OCI-LY1 (cell line): ENCODE data around the gene MACROD2.

ENCODE experiments used
- H2AFZ ChIP-seq: fragments of 200-600 bp; sonication (generic), shearing (Covaris generic); 2 replicates; pipeline ENCODE4 v1.6.0; 2014; ENCODE audit warnings: antibody characterized with exemption, mild to moderate bottlenecking, low read length
- H3F3A ChIP-seq: fragments of 200-600 bp; sonication (generic), shearing (Covaris generic); 2 replicates; pipeline ENCODE4 v1.6.0; 2014; ENCODE audit warnings: mild to moderate bottlenecking, antibody characterized with exemption, low read length, moderate library complexity; ENCODE audit not compliant: insufficient read depth
- H3K27ac ChIP-seq: fragments of 200-600 bp; sonication (generic); 2 replicates; pipeline ENCODE4 v1.5.1; 2014; ENCODE audit warnings: low read length, mixed run types, mild to moderate bottlenecking, low read depth; ENCODE audit not compliant: poor library complexity, severe bottlenecking
- H3K27me3 ChIP-seq: fragments of 200-600 bp; sonication (generic); 2 replicates; pipeline ENCODE4 v1.6.0; 2014; ENCODE audit warnings: antibody characterized with exemption, mild to moderate bottlenecking, low read length, moderate library complexity; ENCODE audit not compliant: insufficient read depth
- H3K36me3 ChIP-seq: fragments of 200-600 bp; sonication (generic); 2 replicates; pipeline ENCODE4 v1.6.1; 2014; ENCODE audit warnings: mild to moderate bottlenecking, antibody characterized with exemption, low read length, moderate library complexity, mixed read lengths; ENCODE audit not compliant: insufficient read depth
- H3K4me1 ChIP-seq: fragments of 200-600 bp; sonication (generic); 2 replicates; pipeline ENCODE4 v1.5.1; 2014; ENCODE audit warnings: mild to moderate bottlenecking, low read length, moderate library complexity; ENCODE audit not compliant: insufficient read depth, severe bottlenecking
- H3K4me2 ChIP-seq: fragments of 200-600 bp; sonication (generic), shearing (Covaris generic); 2 replicates; pipeline ENCODE4 v1.6.1; 2014; ENCODE audit warnings: low read length
- H3K4me3 ChIP-seq: fragments of 200-600 bp; sonication (generic); 2 replicates; pipeline ENCODE4 v1.5.1; 2014; ENCODE audit warnings: low read length, low read depth, mild to moderate bottlenecking, mixed read lengths; ENCODE audit not compliant: poor library complexity, severe bottlenecking
- H3K79me2 ChIP-seq: fragments of 200-600 bp; shearing (Covaris generic); 2 replicates; pipeline ENCODE4 v1.6.1; 2016; ENCODE audit warnings: mixed run types, low read length, mixed read lengths; ENCODE audit not compliant: insufficient read depth
- H3K9ac ChIP-seq: fragments of 200-600 bp; sonication (generic), shearing (Covaris generic); 2 replicates; pipeline ENCODE4 v1.6.1; 2014; ENCODE audit warnings: mild to moderate bottlenecking, low read length, mixed read lengths
- H3K9me2 ChIP-seq: fragments of 200-600 bp; sonication (generic), shearing (Covaris generic); 2 replicates; pipeline ENCODE4 v1.6.1; 2014; ENCODE audit warnings: low read depth, mild to moderate bottlenecking, low read length, mixed read lengths
- H3K9me3 ChIP-seq: fragments of 200-600 bp; shearing (Covaris generic); 2 replicates; pipeline ENCODE4 v1.6.1; 2014; ENCODE audit warnings: low read length, mixed read lengths
- H4K20me1 ChIP-seq: fragments of 200-600 bp; sonication (generic), shearing (Covaris generic); 2 replicates; pipeline ENCODE4 v1.6.0; 2016; ENCODE audit warnings: mild to moderate bottlenecking, low read length; ENCODE audit not compliant: insufficient read depth
- EZH2 ChIP-seq: fragments of 200-600 bp; sonication (generic), shearing (Covaris generic); IDR thresholded peaks from 2 replicates; pipeline ENCODE4 v1.8.0; 2017; ENCODE audit warnings: borderline replicate concordance, mixed run types, mild to moderate bottlenecking, antibody characterized with exemption, low read length, moderate library complexity, mixed read lengths
- TF ChIP-seq, protein P1 (sequence below): fragments of 200-600 bp; sonication (generic), shearing (Covaris generic); IDR thresholded peaks from 2 replicates; pipeline ENCODE4 v1.5.1; 2017; ENCODE audit warnings: mild to moderate bottlenecking, antibody characterized with exemption, low read length, moderate library complexity, mixed read lengths

The MACROD2 gene

DNA sequence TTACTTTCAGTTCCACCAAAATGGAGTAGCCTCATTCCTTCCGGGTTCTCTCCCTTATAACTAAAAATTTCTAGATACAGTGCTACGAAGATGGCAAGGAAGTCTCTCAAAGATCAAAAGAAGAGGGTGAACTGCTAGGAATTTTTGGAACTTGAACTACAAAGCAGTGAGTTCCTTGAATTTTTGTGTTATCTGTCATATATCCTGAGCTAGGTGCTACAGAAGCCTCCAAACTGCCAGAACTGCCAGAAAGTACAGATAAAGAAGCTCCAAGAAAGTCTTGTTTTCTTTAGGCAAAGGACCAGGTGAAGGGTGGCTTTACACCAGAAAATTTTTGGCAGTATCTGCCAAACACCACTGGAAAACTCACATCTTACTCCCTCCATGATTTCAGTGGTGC is 560.9 kb downstream of the MACROD2 start:
- Histone ChIP-seq H3K4me1 (no peaks in the 10 kb centered on the region), H3F3A (no peaks in the 10 kb centered on the region), H3K36me3 (no peaks in the 10 kb centered on the region), H3K27ac (no peak overlapping the region), H4K20me1 (no peaks in the 10 kb centered on the region), H2AFZ (no peak overlapping the region), H3K4me2 (no peak overlapping the region), H3K9ac (no peak overlapping the region), H3K4me3 (no peak overlapping the region), H3K79me2 (no peaks in the 10 kb centered on the region), H3K9me3 (no peaks in the 10 kb centered on the region), H3K9me2 (no peaks in the 10 kb centered on the region), H3K27me3 (no peaks in the 10 kb centered on the region)
- TF ChIP-seq, protein P1, sequence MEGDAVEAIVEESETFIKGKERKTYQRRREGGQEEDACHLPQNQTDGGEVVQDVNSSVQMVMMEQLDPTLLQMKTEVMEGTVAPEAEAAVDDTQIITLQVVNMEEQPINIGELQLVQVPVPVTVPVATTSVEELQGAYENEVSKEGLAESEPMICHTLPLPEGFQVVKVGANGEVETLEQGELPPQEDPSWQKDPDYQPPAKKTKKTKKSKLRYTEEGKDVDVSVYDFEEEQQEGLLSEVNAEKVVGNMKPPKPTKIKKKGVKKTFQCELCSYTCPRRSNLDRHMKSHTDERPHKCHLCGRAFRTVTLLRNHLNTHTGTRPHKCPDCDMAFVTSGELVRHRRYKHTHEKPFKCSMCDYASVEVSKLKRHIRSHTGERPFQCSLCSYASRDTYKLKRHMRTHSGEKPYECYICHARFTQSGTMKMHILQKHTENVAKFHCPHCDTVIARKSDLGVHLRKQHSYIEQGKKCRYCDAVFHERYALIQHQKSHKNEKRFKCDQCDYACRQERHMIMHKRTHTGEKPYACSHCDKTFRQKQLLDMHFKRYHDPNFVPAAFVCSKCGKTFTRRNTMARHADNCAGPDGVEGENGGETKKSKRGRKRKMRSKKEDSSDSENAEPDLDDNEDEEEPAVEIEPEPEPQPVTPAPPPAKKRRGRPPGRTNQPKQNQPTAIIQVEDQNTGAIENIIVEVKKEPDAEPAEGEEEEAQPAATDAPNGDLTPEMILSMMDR: no peak
- TF ChIP-seq EZH2: no peak

DNA sequence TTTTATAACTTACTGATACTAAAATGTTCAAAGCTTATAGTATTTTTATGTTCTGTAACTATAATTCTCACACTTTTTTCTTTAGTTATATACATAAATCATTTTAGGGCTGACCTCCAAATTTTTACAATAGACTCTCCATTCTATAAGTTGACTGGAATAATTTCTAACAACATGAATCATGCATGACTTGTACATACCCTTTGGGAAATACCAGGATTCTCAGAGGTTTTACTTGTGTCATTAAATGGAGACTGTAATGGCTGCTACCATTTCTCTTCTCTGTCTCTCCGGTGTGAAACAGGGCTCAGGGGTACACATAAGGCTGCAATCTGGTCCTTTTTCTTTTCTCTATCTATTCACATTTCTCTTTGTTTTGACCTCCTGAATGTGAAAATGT is 564.3 kb downstream of the MACROD2 start:
- Histone ChIP-seq H3K27me3 (no peaks in the 10 kb centered on the region), H2AFZ (no peak overlapping the region), H3F3A (no peaks in the 10 kb centered on the region), H3K9ac (no peak overlapping the region), H4K20me1 (no peaks in the 10 kb centered on the region), H3K79me2 (no peaks in the 10 kb centered on the region), H3K27ac (no peak overlapping the region), H3K4me2 (no peak overlapping the region), H3K4me3 (no peak overlapping the region), H3K9me3 (no peaks in the 10 kb centered on the region), H3K4me1 (no peaks in the 10 kb centered on the region), H3K36me3 (no peaks in the 10 kb centered on the region), H3K9me2 (no peaks in the 10 kb centered on the region)
- TF ChIP-seq EZH2: no peak
- TF ChIP-seq, protein P1: no peak

DNA sequence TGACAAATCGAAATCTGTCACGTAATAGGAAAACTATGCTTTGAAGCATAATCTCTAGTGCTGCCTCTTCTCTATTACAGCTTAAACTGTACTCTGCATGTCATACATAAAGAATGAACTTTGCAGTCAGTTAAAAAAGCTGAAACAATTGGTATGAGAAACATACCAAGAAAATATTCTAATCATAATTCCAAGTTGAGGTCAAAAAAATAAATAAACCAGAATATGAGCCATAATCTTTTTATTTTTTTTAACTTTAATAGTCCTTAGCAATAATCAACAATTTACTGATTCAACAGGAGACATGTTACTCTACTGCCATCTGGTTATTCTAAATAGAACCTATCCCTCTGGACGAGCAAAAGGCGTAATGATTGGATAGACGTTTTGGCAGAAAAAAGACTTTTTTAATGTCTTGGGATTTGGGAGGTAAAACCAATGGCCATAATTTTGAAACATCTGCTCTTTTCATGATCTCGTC is 566.5 kb downstream of the MACROD2 start:
- TF ChIP-seq, protein P1: no peak
- no peak for TF ChIP-seq EZH2
- Histone ChIP-seq H2AFZ (no peak overlapping the region), H3K79me2 (no peaks in the 10 kb centered on the region), H3K4me1 (no peaks in the 10 kb centered on the region), H3K27ac (no peak overlapping the region), H4K20me1 (no peaks in the 10 kb centered on the region), H3K9me3 (no peaks in the 10 kb centered on the region), H3F3A (no peaks in the 10 kb centered on the region), H3K27me3 (no peaks in the 10 kb centered on the region), H3K4me3 (no peak overlapping the region), H3K4me2 (no peak overlapping the region), H3K9ac (no peak overlapping the region), H3K36me3 (no peaks in the 10 kb centered on the region), H3K9me2 (no peaks in the 10 kb centered on the region)
